ELR (cell line): ENCODE data around the gene CHD5.

Experiments
- DNase-seq: peaks from one replicate; pipeline ENCODE4 v3.0.0-alpha.2; 2015; ENCODE audit warnings: low read depth

CHD5 gene

GRCh38 chr1:6154525-6155319 lies 25.4 kb downstream of the CHD5 start:
- no peak for DNase-seq

GRCh38 chr1:6152882-6153281 lies 27.2 kb downstream of the CHD5 start:
- no peak for DNase-seq

DNA sequence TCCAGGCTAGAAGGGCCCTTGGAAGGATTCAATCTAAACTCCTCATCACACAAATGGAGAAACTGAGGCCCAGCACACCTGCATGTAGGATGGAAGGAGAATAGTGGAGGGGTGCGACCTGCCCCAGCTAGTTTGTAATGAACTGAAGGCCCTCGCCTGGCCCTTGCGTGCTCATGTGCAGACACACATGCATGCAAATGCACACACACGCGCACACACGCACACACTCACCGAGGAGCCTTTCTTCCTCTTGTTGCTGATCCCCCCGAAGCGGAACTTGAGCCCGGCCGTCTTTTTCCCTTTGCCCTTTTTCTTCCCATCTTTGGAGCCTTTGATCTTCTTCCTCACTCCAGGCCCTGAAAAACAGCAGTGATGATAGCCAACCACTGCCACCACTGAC lies 27.9 kb downstream of the CHD5 start:
- no peak for DNase-seq

- no peak for DNase-seq
Measured at GRCh38 chr1:6151291-6151822, 28.8 kb downstream of the CHD5 start.

DNA sequence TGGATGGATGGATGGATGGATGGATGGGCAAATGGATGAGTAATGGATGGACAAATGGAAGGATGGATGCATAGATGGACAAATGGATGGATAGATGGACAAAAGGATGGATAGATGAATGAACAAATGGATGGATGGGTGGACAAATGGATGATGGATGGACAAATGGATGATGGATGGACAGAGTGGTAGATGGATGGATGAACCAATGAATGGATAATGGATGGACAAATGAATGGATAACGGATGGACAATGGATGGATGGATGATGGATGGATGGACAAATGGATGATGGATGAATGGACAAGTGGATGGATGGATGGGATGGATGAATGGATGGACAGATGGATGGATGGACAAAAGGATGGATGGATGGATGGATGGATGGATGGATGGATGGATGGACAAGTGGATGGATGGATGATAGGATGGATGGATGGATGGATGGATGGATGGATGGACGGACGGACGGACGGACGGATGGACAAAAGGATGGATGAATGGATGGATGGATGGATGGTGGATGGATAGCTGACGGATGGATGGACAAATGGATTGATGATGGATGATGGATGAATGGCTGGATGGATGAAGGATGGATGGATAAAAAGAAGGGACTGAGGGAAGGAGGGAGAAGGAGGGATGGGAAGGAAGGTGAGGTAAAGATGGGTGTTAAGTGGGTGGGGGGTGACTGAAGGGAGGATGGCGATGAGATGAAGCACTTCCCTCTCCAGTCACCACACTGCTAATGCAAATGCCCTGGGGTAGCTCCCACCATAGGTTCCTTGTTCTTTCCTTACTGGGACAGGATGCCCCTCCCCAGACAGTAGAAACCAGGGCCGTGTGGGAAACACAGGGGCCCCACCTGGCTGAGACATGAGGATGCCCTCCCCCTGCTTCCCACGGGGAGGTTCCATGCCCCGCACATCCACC lies 29.8 kb downstream of the CHD5 start:
- no peak for DNase-seq

DNA sequence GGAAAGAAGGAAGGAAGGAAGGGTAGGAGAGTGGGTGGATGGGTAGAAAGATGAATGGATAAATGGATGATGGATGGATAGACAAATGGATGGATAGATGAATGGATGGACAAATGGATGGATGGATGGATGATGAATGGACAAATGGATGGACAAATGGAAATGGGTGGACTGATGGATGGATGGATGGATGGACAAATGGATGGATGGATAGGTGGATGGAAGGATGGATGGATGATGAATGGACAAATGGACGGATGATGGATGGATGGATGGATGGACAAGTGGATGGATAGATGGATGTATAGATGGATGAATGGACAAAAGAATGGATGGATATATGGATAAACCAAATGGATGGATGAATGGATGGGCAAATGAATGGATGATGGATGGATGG lies 30.5 kb downstream of the CHD5 start:
- DNase-seq, result no peak

GRCh38 chr1:6148497-6149241 lies 31.5 kb downstream of the CHD5 start:
- DNase-seq, result no peak

GRCh38 chr1:6145864-6146410 lies 34.2 kb downstream of the CHD5 start:
- no peak for DNase-seq

- DNase-seq, result no peak
Measured at GRCh38 chr1:6145396-6145750, 34.7 kb downstream of the CHD5 start.

GRCh38 chr1:6144647-6145395 lies 35.3 kb downstream of the CHD5 start:
- no peak for DNase-seq

DNA sequence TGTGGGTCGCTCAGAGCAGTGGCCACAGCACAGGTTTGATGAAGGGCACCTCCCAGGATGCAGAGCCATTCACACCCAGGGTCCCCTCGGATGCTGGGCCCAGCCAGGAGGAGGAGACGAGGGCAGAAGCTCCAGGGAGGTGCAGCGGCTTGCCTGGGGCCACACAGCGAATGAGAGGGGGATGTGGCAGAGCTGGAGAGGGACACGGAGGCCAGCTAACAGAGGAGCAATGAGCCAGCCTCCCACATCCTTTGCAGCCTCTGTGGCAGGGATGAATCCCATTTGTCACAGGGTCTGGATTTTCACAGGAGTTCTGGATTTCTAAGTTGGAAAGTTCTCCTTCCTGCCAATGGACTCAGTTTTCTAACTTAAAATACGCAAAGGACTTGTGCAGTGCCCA lies 35.9 kb downstream of the CHD5 start:
- no peak for DNase-seq

GRCh38 chr1:6143395-6143794 lies 36.7 kb downstream of the CHD5 start:
- DNase-seq, result no peak

DNA sequence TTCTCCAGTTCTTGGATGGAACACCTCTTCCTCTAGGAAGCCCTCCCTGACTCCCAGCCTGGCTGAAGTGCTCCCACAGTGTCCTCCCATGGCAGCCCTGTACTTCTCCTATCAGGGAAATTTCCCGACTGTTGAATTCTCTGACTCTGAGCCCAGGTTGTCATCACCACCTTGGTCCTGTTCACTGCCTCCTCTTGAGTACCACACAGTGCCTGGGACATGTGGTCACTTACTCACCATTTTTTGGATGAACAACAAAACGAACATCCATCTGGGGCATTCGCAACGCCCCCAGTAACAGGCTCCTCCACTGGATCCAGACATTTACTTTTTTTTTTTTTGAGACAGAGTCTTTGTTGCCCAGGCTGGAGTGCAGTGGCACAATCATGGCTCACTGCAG lies 37.4 kb downstream of the CHD5 start:
- no peak for DNase-seq

- DNase-seq, result no peak
Measured at GRCh38 chr1:6142036-6142621, 38.0 kb downstream of the CHD5 start.

GRCh38 chr1:6141592-6141991 lies 38.5 kb downstream of the CHD5 start:
- peak; percentile 29 for DNase-seq

DNA sequence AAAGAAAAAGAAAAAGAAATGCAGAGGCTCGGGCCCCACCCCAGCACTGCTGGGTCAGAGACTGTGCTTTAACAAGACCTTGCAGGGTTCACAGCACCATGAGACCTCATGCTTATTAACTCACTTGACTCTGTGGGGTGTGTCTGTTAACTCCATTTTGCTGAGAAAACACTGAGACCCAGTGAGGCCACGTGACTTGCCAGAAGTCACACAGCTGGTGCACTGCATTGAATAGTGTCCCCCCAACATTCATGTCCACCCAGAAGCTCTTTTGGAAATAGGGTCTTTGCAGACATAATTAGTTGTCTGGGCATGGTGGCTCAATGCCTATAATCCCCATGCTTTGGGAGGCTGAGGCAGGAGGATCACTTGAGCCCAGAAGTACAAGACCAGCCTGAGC lies 39.7 kb downstream of the CHD5 start:
- DNase-seq, result no peak

- no peak for DNase-seq
Measured at GRCh38 chr1:6137758-6138157, 42.4 kb downstream of the CHD5 start.

- DNase-seq, result no peak
Measured at GRCh38 chr1:6136516-6137220, 43.5 kb downstream of the CHD5 start.

DNA sequence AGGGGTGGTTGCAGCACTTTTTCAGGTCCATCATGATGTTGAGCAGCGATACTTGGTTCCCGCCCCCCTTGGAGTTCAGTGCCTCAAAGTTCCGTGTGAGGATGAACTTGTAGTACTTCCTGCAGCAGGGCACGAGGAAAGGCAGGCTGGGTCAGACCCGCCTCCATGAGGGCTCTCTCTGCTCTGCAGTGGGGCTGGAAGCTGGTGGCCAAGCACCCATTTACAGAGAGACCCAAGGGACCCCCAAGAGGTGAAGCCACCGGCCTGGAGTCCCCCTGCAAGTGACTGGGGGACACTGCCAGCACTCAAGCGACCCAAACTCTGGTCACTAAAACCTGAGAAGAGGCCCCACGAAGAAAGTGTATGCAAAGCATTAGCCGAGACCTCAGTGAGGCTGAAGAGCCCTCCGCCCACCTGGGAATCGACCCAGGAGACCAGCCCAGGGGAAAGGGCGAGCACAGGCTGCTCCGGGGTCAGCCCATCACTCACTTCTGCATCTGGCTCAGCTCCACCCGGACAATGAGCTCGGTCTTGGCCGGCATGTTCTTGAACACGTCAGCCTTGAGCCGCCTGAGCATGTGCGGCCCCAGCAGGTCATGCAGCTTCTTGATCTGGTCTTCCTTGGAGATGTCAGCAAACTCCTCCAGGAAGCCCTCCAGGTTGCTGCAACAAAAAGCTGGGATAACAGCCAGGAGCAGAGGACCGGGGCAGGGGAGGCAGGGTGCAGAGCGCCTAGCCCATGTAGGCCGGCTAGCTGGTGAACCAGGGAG lies 45.2 kb downstream of the CHD5 start:
- DNase-seq, result no peak
